Measurements from ENCODE around the gene GCSAML.
"Not testable (repeated sequence)": the region's sequence is repeated elsewhere in the genome, so short reads cannot be mapped to it uniquely, and the experiment has no call there.

The GCSAML gene

GRCh38 chr1:247548769-247549182 lies at the start of gene GCSAML:
GCSAML (plus strand) TSS chr1:247549134; CDS start chr1:247549192, 58 bp downstream.
- no peak for DNase-seq

DNA sequence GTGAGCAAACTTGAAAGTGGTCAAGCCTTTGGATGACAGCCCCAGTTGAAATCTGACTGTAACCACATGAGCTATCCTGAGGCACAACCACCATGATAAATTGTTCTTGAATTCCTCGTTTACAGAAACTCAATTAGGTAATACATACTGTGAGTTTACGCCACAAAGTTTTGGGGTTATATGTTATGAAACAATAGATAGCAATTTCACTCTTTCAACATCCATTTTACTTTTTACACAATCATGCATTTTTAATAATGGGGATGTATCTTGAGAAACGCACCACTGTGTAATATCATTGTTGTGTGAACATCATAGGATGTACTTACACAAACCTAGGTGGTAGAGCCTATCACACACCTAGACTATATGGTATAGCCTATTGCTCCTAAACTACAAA lies 48.1 kb upstream of the GCSAML start:
- no peak for DNase-seq

DNA sequence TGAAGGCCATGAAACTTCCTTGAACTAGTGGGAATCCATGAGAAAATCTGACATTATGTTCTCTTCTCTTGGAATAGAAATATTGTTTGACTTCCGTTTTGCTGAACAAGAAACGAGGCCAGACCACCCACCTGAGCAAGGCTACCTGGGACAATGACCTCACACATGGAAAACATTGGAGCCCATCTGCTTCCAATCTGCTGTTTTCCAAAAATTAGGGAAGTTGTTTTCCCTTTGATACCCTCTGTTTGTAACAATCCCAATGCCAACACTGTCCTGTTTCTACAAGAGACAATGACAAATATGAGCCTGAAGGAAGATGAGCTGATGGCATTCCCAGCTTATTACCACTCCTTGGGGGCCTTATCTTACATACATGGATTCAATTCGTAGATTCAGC lies 42.1 kb upstream of the GCSAML start:
- no peak for DNase-seq

DNA sequence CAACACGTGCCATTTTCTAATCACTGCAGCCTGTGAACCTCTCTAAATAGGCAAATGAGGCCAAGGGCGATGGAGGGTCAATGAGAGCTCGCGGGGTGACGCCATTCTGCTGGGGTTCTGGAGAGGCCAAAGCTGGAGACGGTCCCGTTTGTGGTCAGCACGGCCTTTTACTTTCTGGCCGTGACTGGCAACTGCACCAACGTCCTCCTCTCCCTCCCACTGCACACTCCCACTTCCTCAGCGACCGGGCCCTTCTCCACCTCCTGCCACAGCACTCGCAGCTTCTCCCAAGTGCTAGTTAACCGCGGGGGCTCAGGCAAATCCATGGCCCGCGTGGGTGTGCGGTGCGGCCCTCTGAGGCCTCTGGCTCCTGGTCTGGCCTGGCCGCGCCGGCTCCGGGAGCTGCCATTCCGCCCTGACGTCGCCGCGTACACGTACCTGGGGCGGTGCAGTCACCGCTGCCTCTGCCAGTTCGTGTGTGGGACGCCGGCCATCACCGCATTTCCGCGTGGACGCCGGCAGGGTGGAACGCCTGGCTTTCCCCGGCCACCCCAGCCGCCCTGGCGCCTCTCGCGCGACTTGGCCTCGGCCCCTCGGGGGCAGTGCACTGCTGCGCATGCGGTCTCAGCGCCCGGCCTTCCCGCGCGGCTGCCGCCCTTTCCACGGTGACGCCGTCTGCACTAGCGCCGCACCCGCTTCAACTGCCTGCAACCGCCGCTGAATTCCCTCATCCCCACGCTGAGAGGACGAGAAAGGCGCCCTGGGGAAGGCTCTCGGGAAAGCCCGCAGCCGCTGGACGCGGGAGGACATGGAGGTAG lies 30.9 kb upstream of the GCSAML start:
- DNase-seq = no peak

GRCh38 chr1:247518613-247518891 lies 30.4 kb upstream of the GCSAML start:
- DNase-seq = no peak

DNA sequence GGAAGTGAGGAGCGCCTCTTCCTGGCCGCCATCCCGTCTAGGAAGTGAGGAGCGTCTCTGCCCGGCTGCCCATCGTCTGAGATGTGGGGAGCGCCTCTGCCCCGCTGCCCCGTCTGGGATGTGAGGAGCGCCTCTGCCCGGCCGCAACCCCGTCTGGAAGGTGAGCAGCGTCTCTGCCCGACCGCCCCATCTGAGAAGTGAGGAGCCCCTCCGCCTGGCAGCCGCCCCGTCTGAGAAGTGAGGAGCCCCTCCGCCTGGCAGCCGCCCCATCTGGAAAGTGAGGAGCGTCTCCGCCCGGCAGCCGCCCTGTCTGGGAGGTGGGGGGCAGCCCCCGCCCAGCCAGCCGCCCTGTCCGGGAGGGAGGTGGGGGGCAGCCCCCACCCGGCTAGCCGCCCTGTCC lies 27.0 kb upstream of the GCSAML start:
- DNase-seq = not testable (repeated sequence)

DNA sequence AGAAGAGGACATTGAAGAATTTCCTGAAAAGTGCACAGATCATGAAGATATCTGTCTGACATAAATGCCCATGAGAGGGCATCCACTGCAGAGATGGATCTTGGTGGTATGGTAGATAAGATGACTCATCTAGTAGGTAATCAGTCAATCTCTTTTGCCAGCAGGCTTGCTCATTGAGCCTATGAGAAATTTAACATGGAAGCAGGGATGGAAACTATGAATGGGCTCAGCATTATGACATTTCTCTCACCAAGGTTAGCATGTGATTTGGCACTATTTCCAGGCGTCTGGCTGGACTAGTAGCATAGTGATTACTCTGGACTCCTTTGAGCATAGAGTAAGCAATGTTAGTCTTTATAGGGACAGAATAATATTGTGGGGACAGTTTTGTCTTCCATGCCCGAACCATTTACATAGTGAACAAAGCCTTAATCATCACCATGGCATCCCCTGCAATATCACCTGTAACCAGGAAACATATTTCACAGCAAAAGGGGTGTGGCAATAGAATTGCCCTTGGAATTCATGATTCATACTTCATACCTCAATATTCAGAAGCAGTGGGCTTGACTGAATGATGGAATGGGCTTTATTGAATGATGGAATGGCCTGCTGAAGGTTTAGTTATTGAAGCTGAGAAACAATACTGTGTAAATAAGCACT lies 20.0 kb upstream of the GCSAML start:
- no peak for DNase-seq

- no peak for DNase-seq
These were observed 19.1 kb upstream of the GCSAML start for GRCh38 chr1:247529771-247530355.

DNA sequence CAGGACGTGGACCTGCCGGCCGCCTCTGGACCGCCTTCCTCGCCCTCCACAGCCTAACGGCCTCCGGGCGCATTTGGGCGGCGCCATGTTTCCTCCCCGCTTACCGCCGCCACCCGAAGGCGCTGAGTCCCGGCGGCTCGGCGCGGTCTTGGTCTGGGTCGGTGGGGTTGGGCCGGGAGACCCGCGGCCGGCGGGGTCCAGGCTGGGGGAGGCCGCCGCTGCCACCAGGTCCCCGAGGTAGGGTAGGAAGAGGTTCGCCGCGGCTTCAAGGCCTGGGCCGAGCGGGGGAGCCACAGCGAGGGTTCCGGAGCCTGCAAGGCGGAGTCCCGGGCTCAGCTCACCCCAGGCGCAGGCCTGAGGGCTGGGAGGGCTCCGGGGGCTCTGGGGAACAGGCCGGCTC lies 18.1 kb upstream of the GCSAML start:
- DNase-seq = no peak

DNA sequence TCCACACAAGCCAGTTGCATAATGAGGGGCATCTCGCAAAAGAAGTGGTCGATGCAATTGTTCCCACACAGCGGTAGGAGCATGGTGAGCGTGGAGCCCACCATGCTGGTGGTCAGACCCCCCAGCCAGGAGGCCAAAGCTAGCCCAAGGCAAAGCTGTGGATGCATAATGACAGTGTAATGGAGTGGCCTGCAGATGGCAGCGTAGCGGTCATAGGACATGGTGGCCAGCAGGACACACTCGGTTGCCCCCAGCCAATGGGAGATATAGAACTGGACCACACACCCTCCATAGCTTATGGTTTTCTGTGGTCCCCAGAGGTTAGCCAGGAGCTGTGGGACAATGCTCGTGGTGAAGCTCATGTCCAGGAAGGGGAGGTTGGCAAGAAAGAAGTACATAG lies 17.0 kb upstream of the GCSAML start:
- no peak for DNase-seq

- DNase-seq = no peak
These were observed 13.5 kb upstream of the GCSAML start for GRCh38 chr1:247535402-247535801.

- DNase-seq = no peak
These were observed 12.6 kb upstream of the GCSAML start, which contains the start of gene OR2C3 for GRCh38 chr1:247536340-247536739. OR2C3 (minus strand) TSS chr1:247536440; CDS start chr1:247532511, 3,929 bp downstream.

DNA sequence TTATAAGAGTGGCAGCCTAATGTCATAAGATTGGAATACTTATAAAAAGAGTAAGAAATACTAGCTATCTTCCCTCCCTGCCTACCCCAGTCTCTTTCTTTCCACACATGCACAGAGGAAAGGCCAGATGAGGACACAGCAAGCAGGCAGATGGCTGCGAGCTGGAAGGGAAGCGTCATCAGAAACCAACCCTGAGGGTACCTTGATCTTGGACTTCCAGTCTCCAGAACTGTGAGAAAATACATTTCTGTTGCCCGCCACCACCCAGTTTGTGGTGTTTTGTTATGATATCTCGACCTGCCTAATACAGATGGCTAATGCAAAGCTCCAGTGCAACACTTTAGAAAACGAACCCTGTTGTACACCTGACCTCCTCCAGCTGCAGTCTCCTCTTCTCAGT lies 10.4 kb upstream of the GCSAML start:
- DNase-seq = no peak

DNA sequence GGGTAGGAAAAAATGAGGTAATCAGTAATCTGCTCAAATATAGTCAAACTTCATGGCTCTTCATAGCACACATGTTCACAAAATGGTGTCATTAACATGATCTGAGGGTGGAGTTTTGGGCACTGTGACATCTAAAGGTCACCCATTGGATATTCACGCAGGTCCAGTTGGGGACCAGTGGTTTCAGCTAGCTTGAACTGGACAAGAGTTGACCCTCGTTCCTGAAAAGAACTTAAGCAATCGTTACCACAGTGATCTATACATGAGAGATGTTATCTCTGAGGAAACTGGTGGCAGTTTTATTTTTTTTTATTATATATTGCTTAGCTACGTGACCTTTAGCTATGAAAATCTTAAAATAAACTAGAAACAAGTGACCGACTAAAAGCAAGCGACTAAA lies 9.7 kb upstream of the GCSAML start:
- DNase-seq = no peak

GRCh38 chr1:247540581-247540980 lies 8.4 kb upstream of the GCSAML start:
- no peak for DNase-seq

- no peak for DNase-seq
These were observed 6.1 kb upstream of the GCSAML start for GRCh38 chr1:247542811-247543210.

DNA sequence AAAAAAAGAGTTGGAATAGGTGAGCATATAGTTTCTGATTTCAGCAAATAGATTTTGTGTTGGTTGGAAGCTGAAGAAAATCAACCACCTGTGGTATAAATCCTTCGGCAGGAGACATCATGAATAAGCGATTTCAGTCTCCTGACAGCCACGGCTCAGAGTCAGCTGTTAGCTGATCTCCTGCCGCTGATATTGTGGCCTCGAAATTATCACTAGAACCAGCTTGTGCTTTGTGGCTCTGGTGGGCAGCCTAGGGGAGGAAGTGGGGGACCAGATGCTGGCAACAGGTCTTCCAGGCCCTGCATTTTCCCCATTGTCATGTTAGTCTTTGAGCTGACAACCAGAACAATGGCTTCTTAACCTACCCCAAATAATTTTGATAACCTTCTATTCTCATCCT lies 842 bp upstream of the GCSAML start:
- no peak for DNase-seq

GRCh38 chr1:247551721-247552120 lies 2.8 kb downstream of the GCSAML start:
- DNase-seq = no peak

- no peak for DNase-seq
These were observed 3.3 kb downstream of the GCSAML start for GRCh38 chr1:247552231-247552630.

GRCh38 chr1:247557926-247558674 lies 9.2 kb downstream of the GCSAML start:
- DNase-seq = no peak

DNA sequence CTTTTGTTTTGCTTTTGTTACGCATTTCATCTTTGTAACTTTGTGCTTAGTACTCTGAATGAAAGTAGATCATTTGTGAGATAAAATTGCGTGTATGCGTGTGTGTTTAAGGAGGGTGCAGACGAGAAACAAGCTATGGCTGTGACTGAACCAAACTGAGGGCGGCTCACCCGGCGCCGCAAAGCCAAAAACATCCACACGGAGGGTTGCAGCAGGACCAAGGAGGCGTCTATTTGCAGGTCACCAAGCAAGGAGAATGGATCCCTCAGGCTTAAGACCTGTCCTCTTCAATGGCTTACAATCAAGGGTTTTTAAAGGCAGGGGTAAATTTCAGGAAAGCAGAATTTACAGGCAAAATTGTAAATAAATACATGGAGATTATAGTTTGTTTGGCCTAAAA lies 12.8 kb downstream of the GCSAML start:
- DNase-seq = no peak

- no peak for DNase-seq
These were observed 13.3 kb downstream of the GCSAML start for GRCh38 chr1:247562198-247562597.

GRCh38 chr1:247574236-247574635 lies 25.3 kb downstream of the GCSAML start:
- no peak for DNase-seq

GRCh38 chr1:247574664-247575063 lies 25.7 kb downstream of the GCSAML start:
- DNase-seq = no peak
